GM12878 (cell line): ENCODE data around the gene EIF2S1. TPM values are rescaled to one million over a fixed set of nuclear protein-coding genes. Genes with fewer than 3 reads are reported as not detected.

Source experiments
- ATAC-seq: fragments of 200-7000 bp; cut with Tn5 transposase; 3 replicates; pipeline ENCODE4 v1.9.1; 2020; ENCODE audit warnings: mild to moderate bottlenecking, moderate library complexity
- BruUV-seq: library from RNA; stranded (reverse); fragments of 400-500 nt; replicated peaks from 2 replicates; lab custom pipeline; 2021; lab: Mats Ljungman, UMichigan
- CTCF ChIA-PET: fragments of 300-600 bp; sonication (Branson Sonifier 250); formaldehyde crosslinking; extraction: SDS; loops from one replicate; lab custom pipeline; 2021; ENCODE audit warnings: inconsistent platforms; lab: Yijun Ruan, JAX
- POLR2A ChIA-PET: fragments of 350-600 bp; formaldehyde crosslinking; extraction: SDS; loops from one replicate; lab custom pipeline; 2021; ENCODE audit warnings: inconsistent platforms; lab: Charles Lee
- RAD21 ChIA-PET: fragments of 300-600 bp; sonication (Branson Sonifier 250); formaldehyde crosslinking; loops from one replicate; lab custom pipeline; 2023; ENCODE audit warnings: antibody characterized with exemption; ENCODE audit not compliant: unreplicated experiment; lab: Charles Lee
- SMC1A ChIA-PET: fragments of 300-600 bp; sonication (Branson Sonifier 250); formaldehyde crosslinking; loops from one replicate; lab custom pipeline; 2023; ENCODE audit not compliant: unreplicated experiment, uncharacterized antibody; lab: Charles Lee
- DNase-seq: peaks from one replicate; pipeline ENCODE4 v3.0.0-alpha.2; 2011; ENCODE audit warnings: low read depth, low spot score
- FAIRE-seq: peaks from 3 replicates; lab custom pipeline; 2011; peaks lifted over from hg19 to GRCh38; lab: Jason Lieb, UNC
- H2AFZ ChIP-seq: 2 replicates; pipeline ENCODE4 v1.6.0; 2011; ENCODE audit warnings: low read depth, low read length, control low read depth; ENCODE audit not compliant: control insufficient read depth
- H3K27ac ChIP-seq: 2 replicates; pipeline ENCODE4 v1.5.1; 2011; ENCODE audit warnings: control low read depth; ENCODE audit not compliant: control insufficient read depth, insufficient read depth
- H3K27me3 ChIP-seq, 2 experiments: replicated peaks in 1 of 2; 2 replicates each; pipeline versions ENCODE4 v1.6.0 to v1.6.1; 2011; ENCODE audit warnings: low read length in 1 of 2; ENCODE audit not compliant: control insufficient read depth in 2 of 2, insufficient read depth in 2 of 2
- H3K36me3 ChIP-seq, 2 experiments: 2 replicates each; pipeline ENCODE4 v1.5.1; 2011; ENCODE audit warnings: low read length in 1 of 2; ENCODE audit not compliant: control insufficient read depth in 2 of 2, insufficient read depth in 2 of 2
- H3K4me1 ChIP-seq: 2 replicates; pipeline ENCODE4 v1.6.1; 2011; ENCODE audit warnings: mild to moderate bottlenecking, low read length, moderate library complexity, mixed read lengths; ENCODE audit not compliant: control insufficient read depth, insufficient read depth
- H3K4me2 ChIP-seq: 2 replicates; pipeline ENCODE4 v1.6.0; 2011; ENCODE audit warnings: control low read depth; ENCODE audit not compliant: control insufficient read depth, insufficient read depth
- H3K4me3 ChIP-seq: fragments of 200-600 bp; sonication (generic); 2 replicates; pipeline ENCODE4 v1.5.1; 2016
- H3K79me2 ChIP-seq: 2 replicates; pipeline ENCODE4 v1.6.0; 2011; ENCODE audit warnings: low read length; ENCODE audit not compliant: control insufficient read depth, insufficient read depth
- H3K9ac ChIP-seq: 2 replicates; pipeline ENCODE4 v1.8.0; 2011; ENCODE audit warnings: low read length, control low read depth, mixed read lengths; ENCODE audit not compliant: control insufficient read depth, insufficient read depth
- H3K9me3 ChIP-seq: replicated peaks from 3 replicates; pipeline ENCODE4 v1.5.1; 2011; ENCODE audit warnings: mild to moderate bottlenecking, low read length; ENCODE audit not compliant: control insufficient read depth, insufficient read depth
- H4K20me1 ChIP-seq: 2 replicates; pipeline ENCODE4 v1.6.0; 2011; ENCODE audit not compliant: control insufficient read depth, insufficient read depth
- CEBPZ ChIP-seq: fragments of 150-350 bp; IDR thresholded peaks from 2 replicates; pipeline ENCODE4 v1.6.1; 2016; ENCODE audit warnings: low read depth, low read length
- NFYB ChIP-seq: IDR thresholded peaks from 2 replicates; pipeline ENCODE4 v1.6.1; 2011; ENCODE audit warnings: low read depth, mild to moderate bottlenecking, low read length, improper control_type of control experiment, moderate library complexity; ENCODE audit not compliant: insufficient read depth
- NR2C2 ChIP-seq: IDR thresholded peaks from 2 replicates; pipeline ENCODE4 v1.6.1; 2011; ENCODE audit warnings: borderline replicate concordance, low read depth; ENCODE audit not compliant: control insufficient read depth, insufficient read length
- PAX8 ChIP-seq: fragments of 450-650 bp; IDR thresholded peaks from 2 replicates; pipeline ENCODE4 v1.6.1; 2017; ENCODE audit warnings: mild to moderate bottlenecking, moderate library complexity
- RCOR1 ChIP-seq: conservative IDR thresholded peaks from 2 replicates; pipeline ENCODE4 v1.6.1; 2012; ENCODE audit warnings: low read depth, low read length, improper control_type of control experiment
- RELB ChIP-seq: fragments of 450-650 bp; IDR thresholded peaks from 2 replicates; pipeline ENCODE4 v1.6.1; 2017; ENCODE audit warnings: low read depth, mild to moderate bottlenecking, moderate library complexity
- RUNX3 ChIP-seq: IDR thresholded peaks from 2 replicates; pipeline ENCODE4 v1.6.1; 2012; ENCODE audit warnings: low read length, inconsistent platforms
- SMARCA5 ChIP-seq: fragments of 450-650 bp; IDR thresholded peaks from 2 replicates; pipeline ENCODE4 v1.6.1; 2017; ENCODE audit warnings: mild to moderate bottlenecking
- SREBF1 ChIP-seq: IDR thresholded peaks from 2 replicates; pipeline ENCODE4 v1.6.1; 2012; ENCODE audit warnings: mild to moderate bottlenecking, low read length
- SREBF2 ChIP-seq: IDR thresholded peaks from 2 replicates; pipeline ENCODE4 v1.6.1; 2012; ENCODE audit warnings: mild to moderate bottlenecking, low read length
- YBX1 ChIP-seq: fragments of 450-650 bp; IDR thresholded peaks from 2 replicates; pipeline ENCODE4 v1.6.1; 2016; ENCODE audit warnings: antibody characterized with exemption
- YY1 ChIP-seq: IDR thresholded peaks from 2 replicates; pipeline ENCODE4 v1.6.1; 2011; ENCODE audit warnings: low read depth, mild to moderate bottlenecking, low read length
- WGBS: methylation state at CpG from one replicate; pipeline ENCODE4 v1.1.6; 2016; ENCODE audit warnings: low lambda C conversion rate; ENCODE audit not compliant: insufficient replicate concordance, insufficient coverage; ENCODE audit errors: missing lambda C conversion rate; 5-methylcytosine and 5-hydroxymethylcytosine counted together
- in situ Hi-C: fragments of 300-500 bp; cut with MboI; formaldehyde crosslinking; loops from 9 replicates; pipeline ENCODE4 v1.14.3; 2018; ENCODE audit warnings: mixed read lengths
- intact Hi-C: fragments of 100-400 bp; cut with micrococcal nuclease; formaldehyde crosslinking; loops from one replicate; pipeline ENCODE4 v1.14.2; 2022; ENCODE audit not compliant: unreplicated experiment
- polyA plus RNA-seq, 11 experiments: library from polyadenylated mRNA; depleted of rRNA in 4 of 11; unstranded in 6 of 11; stranded (reverse) in 5 of 11; fragments of >200 nt; fragmentation: Nextera tagmentation in 4 of 11; fragmentation: Illumina TruSeq in 1 of 11; extraction: Ambion mirVana in 4 of 11; extraction: Trizol in 1 of 11; gene quantifications; 1 replicate in 1 of 11; 2 replicates in 10 of 11; pipeline versions ENCODE4 v1.2.1 to v1.2.3, GENCODE V29; 2011 to 2016; ENCODE audit warnings: inconsistent platforms in 2 of 11, missing spikeins in 2 of 11, low read depth in 1 of 11
- total RNA-seq, 4 experiments: library from RNA; depleted of rRNA in 3 of 4; stranded (reverse); fragments of >200 nt in 3 of 4; fragmentation: Illumina TruSeq in 1 of 4; extraction: Trizol in 1 of 4; gene quantifications; 2 replicates each; pipeline versions ENCODE4 v1.2.1 to v1.2.3, GENCODE V29; 2013 to 2021

EIF2S1 gene
- total and polyA plus RNA-seq, 10 of the 15 experiments (the other 5 are each of a cell fraction or from before 2014, with no cell fraction given) = 155 to 563 (median 262) TPM

- intact Hi-C loops (no loop called here), in situ Hi-C loops (no loop called here)
- WGBS = 69% methylated on average over 2 of the region's 2 CpGs
- Histone ChIP-seq H3K27me3 (no peaks in the 10 kb centered on the region), H3K9me3 (no peaks in the 10 kb centered on the region), H3K4me3 (no peak overlapping the region), H2AFZ (no peak overlapping the region), H3K9ac (no peak overlapping the region), H4K20me1 (no peaks in the 10 kb centered on the region), H3K79me2 (peaks cover 6% of the 10 kb centered on the region), H3K4me2 (no peak overlapping the region), H3K27ac (no peak overlapping the region; the same call in 1 of the 2 replicates), H3K36me3 (peaks cover 10 to 39% of the 10 kb centered on the region in 2 experiments), H3K4me1 (no peaks in the 10 kb centered on the region)
- DNase-seq (peak; percentile 15), FAIRE-seq (peak; percentile 57), ATAC-seq (peak; percentile 91)
- ChIA-PET RAD21 (no interaction called here), SMC1A (interaction anchor here (1.7 kb wide), 1 partner anchor 16 kb away, joined by 3 read pairs; no protein-coding TSS in a partner anchor), CTCF (no interaction called here), POLR2A (no interaction called here)
- TF ChIP-seq YBX1 (no peak), RUNX3 (0 out of 2 replicates have a peak, but pooled peaks have one; percentile 5), SREBF2 (no peak), RCOR1 (no peak), CEBPZ (no peak), NFYB (no peak), RELB (peak; percentile 51; the same call in 1 of the 2 replicates), PAX8 (no peak), YY1 (0 out of 2 replicates have a peak, but pooled peaks have one; percentile 41), SMARCA5 (peak; percentile 92; the same call in 1 of the 2 replicates), NR2C2 (no peak), SREBF1 (no peak)
- BruUV-seq = no TSS peak
These were observed 13.2 kb downstream of the EIF2S1 start for GRCh38 chr14:67373347-67373746.
